HG03064 (cell line): ENCODE data around the gene PRAMEF17.
"Not testable (repeated sequence)": the region's sequence is repeated elsewhere in the genome, so short reads cannot be mapped to it uniquely, and the experiment has no call there.

Experiments used
- ATAC-seq: cut with Tn5 transposase; IDR thresholded peaks from one replicate; pipeline ENCODE4 v1.9.1; 2021; ENCODE audit warnings: low read depth; ENCODE audit not compliant: unreplicated experiment

The PRAMEF17 gene, protein sequence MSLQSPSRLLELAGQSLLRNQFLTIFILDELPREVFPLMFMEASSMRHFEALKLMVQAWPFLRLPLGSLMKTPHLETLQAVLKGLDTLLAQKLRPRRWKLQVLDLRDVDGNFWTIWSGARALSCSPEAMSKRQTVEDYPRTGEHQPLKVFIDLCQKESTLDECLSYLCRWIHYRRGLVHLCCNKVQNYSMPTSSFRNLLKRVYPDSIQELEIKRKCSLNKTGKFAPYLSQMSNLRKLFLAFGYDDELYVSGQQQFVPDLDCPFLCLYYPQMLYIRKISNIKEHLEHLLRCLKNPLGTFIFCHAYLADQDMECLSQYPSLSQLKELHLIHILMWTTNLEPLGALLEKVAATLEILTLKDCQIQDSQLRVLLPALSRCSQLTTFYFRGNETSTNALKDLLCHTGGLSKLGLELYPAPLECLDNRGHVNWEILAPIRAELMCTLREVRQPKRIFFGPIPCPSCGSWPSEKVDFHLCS

DNA sequence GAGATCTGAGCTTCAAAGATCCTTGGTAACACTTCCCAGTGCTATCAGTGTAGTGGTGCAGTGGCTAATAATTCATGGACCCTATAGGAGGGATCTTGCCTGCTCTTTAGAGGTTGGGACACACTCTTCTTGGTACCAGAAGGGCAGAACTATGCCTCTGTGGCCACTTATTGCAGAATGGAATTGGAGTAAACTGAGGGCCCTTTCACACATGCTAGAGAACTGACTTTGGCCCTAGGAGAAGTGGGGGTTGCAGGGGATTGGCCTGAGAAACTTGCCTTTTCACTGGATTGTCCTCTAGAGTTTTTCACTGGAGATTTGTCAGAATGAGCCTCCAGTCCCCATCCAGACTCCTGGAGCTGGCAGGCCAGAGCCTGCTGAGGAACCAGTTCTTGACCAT is at the start of gene PRAMEF17:
Gene PRAMEF17, plus strand, starts transcription at position 301 of the 400 bp plus-strand sequence. Its CDS starts 26 bp downstream, at position 327.
- not testable (repeated sequence) for ATAC-seq

DNA sequence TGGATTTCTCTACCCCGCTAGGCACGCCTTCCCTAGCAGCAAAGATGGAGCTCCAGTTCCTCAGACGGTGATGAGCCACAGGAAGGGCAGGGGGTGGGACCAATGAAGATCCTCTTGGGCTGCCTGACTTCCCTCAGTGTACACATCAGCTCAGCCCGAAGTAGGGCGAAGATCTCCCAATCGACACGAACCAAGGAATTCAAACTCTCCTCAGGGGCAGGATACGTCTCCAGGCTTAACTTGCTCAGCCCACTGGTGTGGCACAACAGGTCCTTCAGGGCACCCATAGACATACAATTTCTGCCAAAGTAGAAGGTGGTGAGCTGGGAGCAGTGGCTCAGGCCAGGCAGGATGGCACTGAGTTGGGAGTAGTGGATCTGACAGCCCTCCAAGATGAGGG is 46.9 kb upstream of the PRAMEF17 start:
- not testable (repeated sequence) for ATAC-seq

DNA sequence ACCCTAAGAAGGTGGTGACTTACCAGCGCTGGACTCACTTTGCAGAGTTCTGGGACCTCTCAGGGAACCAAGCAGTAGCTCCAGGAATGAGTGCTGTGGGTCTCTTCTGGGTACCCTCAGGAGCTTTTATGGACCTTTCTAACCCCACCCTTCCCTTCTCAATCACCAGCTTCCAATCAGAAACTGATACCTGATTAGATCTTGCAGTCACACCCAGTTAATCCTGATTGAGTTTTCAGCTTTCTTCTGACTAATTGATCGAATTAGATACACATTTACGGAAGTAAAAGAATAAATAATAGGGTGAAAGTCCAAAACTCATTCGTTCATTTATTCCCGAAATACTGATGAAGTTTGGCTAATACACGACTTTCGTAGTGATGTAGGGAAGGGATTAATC is 42.4 kb upstream of the PRAMEF17 start, which contains the start of gene PRAMEF14:
Gene PRAMEF14, minus strand, starts transcription at position 101 of the 400 bp plus-strand sequence. CDS start 1,820 bp downstream, outside the sequence.
- not testable (repeated sequence) for ATAC-seq

DNA sequence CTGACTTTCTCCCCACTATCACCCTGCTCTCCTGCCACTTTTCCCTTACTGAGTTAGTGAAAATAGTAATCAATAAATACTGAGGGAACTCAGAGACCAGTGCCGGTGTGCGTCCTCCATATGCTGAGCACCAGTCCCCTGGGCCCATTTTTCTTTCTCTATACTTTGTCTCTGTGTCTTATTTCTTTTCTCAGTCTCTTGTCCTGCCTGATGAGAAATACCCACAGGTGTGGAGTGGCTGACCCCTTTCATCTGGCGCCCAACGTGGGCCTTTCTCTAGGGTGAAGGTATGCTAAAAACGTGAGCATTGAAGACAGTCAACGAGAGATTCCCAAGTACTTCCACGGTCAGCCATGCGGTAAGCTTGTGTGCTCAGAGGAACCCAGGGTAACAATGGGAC is 36.0 kb upstream of the PRAMEF17 start:
- ATAC-seq = not testable (repeated sequence)

DNA sequence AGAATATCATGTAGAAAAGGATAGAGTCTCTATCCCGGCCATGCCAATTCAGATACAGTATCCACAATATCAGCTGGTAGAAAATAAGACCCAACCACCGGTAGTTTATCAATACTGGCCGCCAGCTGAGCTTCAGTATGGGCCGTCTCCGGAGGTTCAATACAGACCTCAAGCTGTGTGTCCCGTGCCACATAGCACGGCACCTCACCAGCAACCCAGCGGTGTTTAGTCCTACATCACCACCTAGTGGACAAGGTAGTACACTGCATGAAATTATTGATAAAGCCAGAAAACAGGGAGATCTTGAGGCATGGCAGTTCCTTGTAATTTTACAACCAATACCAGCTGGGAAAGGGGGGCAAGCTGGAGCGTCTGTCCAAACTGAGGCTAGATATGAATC is 35.0 kb upstream of the PRAMEF17 start:
- not testable (repeated sequence) for ATAC-seq

DNA sequence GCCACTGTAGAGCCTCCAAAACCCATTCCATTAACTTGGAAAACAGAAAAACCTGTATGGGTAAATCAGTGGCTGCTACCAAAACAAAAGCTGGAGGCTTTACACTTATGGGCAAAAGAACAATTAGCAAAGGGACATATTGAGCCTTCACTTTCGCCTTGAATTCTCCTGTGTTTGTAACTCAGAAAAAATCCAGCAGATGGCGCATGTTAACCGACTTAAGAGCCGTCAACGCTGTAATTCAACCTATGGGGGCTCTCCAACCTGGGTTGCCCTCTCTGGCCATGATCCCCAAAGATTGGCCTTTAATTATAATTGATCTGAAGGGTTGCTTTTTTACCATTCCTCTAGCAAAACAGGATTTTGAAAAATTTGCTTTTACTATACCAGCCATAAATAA is 32.7 kb upstream of the PRAMEF17 start:
- ATAC-seq = not testable (repeated sequence)

DNA sequence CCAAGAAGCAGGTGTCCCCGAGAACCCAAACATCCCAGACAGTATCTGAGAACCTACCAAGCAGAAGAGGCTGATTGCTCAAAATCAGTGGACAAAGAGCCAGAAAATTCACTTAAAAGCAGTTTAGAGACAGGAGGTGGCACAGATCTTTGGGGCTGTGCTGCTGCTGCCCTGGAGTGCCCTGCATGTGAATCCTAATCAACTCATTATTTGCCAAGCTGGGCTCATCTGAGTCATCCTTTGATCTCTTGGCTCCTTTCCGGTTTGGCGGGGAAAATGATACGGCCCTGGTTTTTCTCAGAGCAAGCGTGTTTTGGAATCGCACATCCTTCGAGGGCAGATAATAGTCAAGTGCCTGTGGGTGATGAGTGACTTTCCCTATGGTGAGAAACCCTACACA is 27.1 kb upstream of the PRAMEF17 start:
- not testable (repeated sequence) for ATAC-seq

DNA sequence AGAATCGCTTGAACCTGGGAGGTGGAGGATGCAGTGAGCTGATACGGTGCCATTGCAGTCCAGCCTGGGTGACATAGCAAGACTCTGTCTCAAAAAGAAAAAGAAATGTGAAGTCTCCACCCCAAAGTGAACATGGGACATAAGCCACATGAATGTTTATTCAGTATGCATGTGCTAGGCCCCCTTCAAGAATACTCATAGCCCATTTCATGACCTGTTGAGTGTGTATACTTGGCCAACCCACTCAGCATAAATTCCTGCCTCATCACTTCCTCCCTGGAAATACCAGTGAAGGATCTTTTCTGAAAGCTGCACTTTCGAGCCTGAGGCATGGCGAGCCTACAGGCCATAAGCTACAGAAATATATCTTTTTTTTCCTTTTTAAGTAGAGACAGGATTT is 24.5 kb upstream of the PRAMEF17 start:
- not testable (repeated sequence) for ATAC-seq

DNA sequence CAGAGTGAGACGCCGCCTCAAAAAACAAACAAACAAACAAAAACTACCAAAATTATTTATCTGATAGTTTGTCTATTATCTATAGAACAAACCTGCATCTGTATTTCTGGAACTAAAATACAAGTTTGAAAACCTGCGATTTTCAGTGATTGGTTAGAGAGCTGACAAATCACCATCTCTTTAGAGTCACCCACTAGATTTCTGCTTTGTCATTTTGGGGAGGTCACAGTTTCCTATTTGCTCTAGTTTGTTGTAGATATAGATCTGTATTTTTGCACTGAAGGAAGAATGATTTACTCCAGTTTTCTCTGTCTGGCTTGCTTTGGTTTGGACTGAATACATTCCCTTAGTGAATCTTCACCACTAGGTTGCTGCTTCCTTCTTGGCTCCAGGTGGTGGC is 22.9 kb upstream of the PRAMEF17 start:
- ATAC-seq = not testable (repeated sequence)

DNA sequence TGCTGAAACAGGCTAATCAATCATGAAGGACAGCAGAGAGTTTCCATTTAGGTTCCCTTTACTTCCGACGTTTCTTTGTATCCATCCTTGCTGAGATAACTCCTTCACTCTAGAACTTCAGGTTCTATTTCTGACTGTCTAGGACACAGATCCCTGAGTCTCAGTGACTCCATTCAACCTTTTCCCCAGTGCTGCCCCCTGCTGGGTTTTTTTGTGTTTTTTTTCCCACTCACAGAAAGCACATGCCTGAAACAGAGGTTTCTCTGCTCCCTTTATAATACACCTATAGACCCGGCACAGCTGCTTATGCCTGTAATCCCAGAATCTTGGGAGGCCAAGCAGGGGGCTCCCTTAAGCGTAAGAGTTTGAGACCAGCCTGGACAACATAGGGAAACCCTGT is 20.9 kb upstream of the PRAMEF17 start:
- ATAC-seq = not testable (repeated sequence)

DNA sequence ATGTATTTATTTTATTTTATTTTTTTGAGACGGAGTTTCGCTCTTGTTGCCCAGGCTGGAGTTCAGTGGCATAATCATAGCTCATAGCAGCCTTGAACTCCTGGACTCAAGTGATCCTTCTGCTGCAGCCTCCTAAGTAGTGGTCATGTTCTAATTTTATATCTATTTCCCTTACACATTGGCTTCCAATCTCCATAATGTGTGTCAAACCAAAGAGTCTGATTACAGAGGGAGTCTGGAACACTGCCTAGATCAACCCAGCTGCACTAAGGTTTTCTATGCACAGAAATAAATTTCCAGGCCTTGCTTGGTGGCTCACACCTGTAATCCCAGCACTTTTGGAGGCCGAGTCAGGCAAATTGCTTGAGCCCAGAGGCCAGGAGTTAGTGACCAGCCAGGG is 10.4 kb upstream of the PRAMEF17 start:
- ATAC-seq = not testable (repeated sequence)

DNA sequence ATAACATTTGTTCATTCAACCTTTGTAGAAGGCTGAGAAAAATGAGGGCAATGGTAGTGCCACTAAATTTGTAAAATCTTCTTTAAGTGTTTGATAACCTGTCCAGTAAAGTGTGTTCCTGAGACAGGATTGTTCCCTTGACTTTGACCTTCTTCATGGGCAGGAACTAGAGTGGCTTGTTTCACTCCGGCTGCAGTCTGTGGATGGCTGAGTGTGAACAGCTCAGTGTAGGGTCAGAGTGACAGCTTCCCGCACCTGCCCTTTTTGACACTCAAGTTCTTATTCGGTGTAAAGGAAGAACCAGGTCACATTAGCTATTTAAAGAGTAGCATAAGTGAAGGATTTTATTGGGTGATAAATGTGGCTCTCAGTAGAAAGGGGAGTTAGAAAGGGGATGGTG is 9.1 kb upstream of the PRAMEF17 start:
- not testable (repeated sequence) for ATAC-seq

DNA sequence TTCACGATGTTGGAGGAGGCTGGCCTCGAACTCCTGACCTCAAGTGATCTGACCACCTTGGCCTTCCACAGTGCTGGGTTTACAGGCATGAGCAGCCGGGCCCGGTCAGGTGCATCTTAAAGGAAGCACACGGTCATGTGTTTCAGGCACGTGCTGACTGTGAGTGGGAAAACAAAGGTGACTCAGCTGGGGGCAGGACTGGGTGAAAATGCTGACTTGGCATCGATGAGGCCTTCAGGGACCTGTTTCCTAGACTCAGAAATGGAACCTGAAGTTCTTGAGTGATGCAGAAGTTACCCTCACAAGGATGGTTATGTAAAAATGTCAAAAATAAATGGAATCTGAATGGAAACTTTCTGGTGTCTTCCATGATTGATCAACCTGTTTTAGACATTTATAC is 3.6 kb downstream of the PRAMEF17 start:
- not testable (repeated sequence) for ATAC-seq

DNA sequence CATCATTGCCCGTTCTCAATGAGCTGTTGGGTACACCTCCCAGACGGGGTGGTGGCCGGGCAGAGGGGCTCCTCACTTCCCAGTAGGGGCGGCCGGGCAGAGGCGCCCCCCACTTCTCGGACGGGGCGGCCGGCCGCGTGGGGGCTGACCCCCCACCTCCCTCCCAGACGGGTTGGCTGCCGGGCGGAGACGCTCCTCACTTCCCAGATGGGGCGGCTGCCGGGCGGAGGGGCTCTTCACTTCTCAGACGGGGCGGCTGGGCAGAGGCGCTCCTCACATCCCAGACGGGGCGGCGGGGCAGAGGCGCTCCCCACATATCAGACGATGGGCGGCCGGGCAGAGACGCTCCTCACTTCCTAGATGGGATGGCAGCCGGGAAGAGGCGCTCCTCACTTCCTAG is 5.3 kb downstream of the PRAMEF17 start:
- not testable (repeated sequence) for ATAC-seq

DNA sequence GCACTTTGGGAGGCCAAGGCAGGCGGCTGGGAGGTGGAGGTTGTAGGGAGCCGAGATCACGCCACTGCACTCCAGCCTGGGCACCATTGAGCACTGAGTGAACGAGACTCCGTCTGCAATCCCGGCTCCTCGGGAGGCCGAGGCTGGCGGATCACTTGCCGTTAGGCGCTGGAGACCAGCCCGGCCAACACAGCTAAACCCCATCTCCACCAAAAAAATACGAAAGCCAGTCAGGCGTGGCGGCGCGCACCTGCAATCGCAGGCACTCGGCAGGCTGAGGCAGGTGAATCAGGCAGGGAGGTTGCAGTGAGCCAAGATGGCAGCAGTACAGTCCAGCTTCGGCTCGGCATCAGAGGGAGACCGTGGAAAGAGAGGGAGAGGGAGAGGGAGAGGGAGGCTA is 5.9 kb downstream of the PRAMEF17 start:
- ATAC-seq = not testable (repeated sequence)

DNA sequence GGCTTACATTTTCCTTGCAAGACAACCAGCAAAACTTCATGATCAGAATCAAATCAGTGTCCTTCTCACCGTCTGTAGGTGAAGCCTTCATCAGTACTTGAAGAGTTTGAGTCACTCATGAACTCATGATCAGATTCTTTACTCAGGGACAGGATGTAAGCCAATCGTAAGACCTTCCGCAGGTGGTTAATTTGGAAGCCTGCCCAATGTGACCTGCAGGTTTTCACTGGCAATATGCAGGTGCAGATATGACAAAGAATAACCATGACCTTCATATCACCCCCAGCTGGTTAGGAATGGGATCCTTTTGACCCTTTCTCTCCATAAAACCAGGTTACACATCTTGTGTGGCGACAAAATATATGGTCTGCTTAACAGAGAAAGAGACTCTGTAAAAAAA is 18.4 kb downstream of the PRAMEF17 start:
- no peak for ATAC-seq

DNA sequence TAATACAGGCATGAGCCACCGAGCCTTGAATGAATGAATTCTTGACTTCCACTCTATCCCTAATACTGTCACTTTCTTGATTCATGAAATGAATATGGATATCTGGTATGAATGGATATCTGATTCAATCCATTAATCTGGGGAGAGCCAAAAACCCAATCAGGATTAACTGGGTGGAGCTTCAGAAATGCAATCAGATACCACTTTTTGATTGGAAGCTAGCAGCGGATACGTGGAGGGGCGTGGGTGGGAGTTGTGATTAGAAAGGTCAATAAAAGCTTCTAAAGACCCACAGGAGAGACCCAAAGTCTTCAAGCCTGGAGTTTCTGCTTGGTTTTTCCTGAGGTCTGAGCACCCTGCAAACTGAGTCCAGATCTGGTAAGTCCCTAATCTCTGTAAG is 20.7 kb downstream of the PRAMEF17 start, which contains the start of gene PRAMEF20:
Gene PRAMEF20, plus strand, starts transcription at position 301 of the 400 bp plus-strand sequence. CDS start 5,905 bp downstream, outside the sequence.
- not testable (repeated sequence) for ATAC-seq

DNA sequence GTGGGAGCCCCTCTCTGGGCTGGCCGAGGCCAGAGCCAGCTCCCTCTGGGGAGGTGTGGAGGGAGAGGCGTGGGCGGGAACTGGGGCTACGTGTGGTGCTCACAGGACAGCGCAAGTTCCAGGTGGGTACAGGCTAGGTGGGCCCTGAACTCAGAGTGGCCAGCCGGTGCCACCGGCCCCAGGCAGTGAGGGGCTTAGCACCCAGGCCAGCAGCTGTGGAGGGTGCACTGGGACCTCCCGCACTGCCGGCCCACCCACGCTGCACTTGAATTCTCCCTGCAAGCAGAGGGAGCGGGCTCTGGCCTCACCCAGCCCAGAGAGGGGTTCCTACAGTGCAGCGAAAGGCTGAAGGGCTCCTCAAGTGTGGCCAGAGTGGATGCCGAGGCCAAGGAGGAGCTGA is 41.1 kb downstream of the PRAMEF17 start:
- no peak for ATAC-seq

DNA sequence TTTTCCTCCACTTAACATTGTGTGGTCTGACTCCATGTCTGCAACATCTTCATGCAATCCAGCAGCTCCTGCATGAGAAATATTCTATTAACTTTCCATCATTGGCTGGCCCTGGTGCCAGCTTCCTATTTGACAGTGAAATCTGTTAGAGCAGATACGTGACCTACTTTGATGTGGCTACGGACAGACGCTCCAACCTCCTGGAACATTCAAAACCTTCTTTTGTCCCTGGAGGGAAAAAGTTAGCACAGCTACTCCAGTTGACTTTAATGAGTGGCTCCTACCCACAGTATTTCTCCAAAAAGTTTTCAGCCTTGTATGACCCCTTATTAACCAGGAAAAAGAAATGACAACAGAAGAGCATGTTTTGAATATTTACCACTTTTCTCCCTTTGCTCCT is 42.8 kb downstream of the PRAMEF17 start:
- no peak for ATAC-seq

DNA sequence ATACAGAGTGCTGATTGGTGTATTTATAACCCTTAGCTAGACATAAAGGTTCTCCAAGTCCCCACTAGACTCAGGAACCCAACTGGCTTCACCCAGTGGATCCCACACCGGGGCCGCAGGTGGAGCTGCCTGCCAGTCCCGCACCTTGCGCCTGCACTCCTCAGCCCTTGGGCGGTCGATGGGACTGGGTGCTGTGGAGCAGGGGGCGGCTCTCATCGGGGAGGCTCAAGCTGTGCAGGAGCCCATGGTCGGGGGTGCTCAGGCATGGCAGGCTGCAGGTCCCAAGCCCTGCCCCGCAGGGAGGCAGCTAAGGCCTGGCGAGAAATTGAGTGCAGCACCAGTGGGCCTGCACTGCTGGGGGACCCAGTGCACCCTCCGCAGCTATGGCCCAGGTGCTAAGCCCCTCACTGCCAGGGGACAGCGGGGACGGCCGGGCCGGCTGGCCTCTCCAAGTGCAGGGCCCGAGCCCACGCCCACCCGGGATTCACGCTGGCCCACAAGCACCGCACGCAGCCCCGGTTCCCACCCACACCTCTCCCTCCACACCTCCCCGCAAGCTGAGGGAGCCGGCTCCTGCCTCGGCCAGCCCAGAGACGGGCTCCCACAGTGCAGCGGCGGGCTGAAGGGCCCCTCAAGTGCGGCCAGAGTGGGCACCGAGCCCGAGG is 44.4 kb downstream of the PRAMEF17 start:
- not testable (repeated sequence) for ATAC-seq

DNA sequence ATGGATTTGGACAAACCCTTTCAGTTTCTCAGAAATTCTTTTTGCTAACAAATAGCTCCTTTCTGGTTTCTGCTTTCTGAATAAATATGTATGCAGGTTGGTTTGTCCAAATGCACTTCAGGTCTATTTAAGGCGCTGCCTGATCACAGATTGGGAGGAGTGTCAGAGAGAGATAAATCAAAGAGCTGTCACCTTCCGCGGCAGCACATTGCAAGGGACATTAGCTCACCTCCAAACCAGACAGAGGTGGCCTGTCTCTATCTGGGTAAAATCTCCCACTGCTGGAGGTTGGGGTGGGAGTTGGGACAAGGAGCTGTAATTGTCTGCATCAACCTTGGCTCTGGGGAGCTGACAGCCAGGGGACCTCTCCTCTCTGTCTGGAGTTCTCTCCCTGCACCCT is 46.0 kb downstream of the PRAMEF17 start:
- ATAC-seq = no peak
